B cell (primary cell): Measurements from ENCODE around the gene BCL2L15. TPM values are rescaled to one million over a fixed set of nuclear protein-coding genes. Genes with fewer than 3 reads are reported as not detected.

ENCODE experiments used
- ATAC-seq: fragments of 200-7000 bp; cut with Tn5 transposase; one replicate; pipeline ENCODE4 v1.10.0; 2021; ENCODE audit warnings: low read depth, mild to moderate bottlenecking, moderate number of reproducible peaks, moderate library complexity
- CTCF ChIA-PET: fragments of 350-600 bp; sonication (Branson Sonifier 250); formaldehyde crosslinking; loops from one replicate; lab custom pipeline; 2021; ENCODE audit warnings: antibody characterized with exemption, inconsistent platforms; lab: Charles Lee
- POLR2A ChIA-PET: fragments of 350-600 bp; sonication (Branson Sonifier 250); formaldehyde crosslinking; loops from one replicate; lab custom pipeline; 2021; ENCODE audit warnings: antibody characterized with exemption; lab: Charles Lee
- DNase-seq: peaks from one replicate; pipeline ENCODE4 v3.0.0; 2013
- H2AFZ ChIP-seq: 2 replicates; pipeline ENCODE4 v1.6.1; 2012; ENCODE audit warnings: mild to moderate bottlenecking, low read depth, low read length; ENCODE audit not compliant: insufficient read depth, poor library complexity, severe bottlenecking
- H3K27ac ChIP-seq, 2 donors: 1 replicate in 1 of 2; 2 replicates in 1 of 2; pipeline ENCODE4 v1.5.1; 2012 to 2013; ENCODE audit warnings: low read length in 2 of 2, mild to moderate bottlenecking in 2 of 2, moderate library complexity in 1 of 2
- H3K27me3 ChIP-seq, 4 experiments: fragments of 200-600 bp in 1 of 4; sonication (generic) in 1 of 4; replicated peaks in 1 of 4; 1 replicate in 2 of 4; 2 replicates in 2 of 4; pipeline versions ENCODE4 v1.6.1 to v1.7.0; 2013 to 2016; ENCODE audit warnings: low read length in 3 of 4, mild to moderate bottlenecking in 2 of 4, mixed read lengths in 1 of 4, moderate library complexity in 1 of 4; ENCODE audit not compliant: insufficient read depth in 4 of 4, control insufficient read depth in 3 of 4; ENCODE audit errors: control extremely low read depth in 1 of 4
- H3K36me3 ChIP-seq, 2 experiments: replicated peaks in 1 of 2; 1 replicate in 1 of 2; 2 replicates in 1 of 2; pipeline versions ENCODE4 v1.6.1 to v1.7.1; 2013; ENCODE audit warnings: low read length in 1 of 2; ENCODE audit not compliant: insufficient read depth in 2 of 2, control insufficient read depth in 1 of 2; ENCODE audit errors: control extremely low read depth in 1 of 2, extremely low read depth in 1 of 2
- H3K4me1 ChIP-seq, 2 donors: fragments of 200-600 bp in 1 of 2; sonication (generic) in 1 of 2; 1 replicate in 1 of 2; 2 replicates in 1 of 2; pipeline versions ENCODE4 v1.5.1 to v1.6.1; 2013 to 2017; ENCODE audit warnings: low read length in 2 of 2; ENCODE audit not compliant: control insufficient read depth in 2 of 2, insufficient read depth in 2 of 2
- H3K4me2 ChIP-seq: replicated peaks from 2 replicates; pipeline ENCODE3; 2012; ENCODE audit warnings: mild to moderate bottlenecking, low read depth, low read length; ENCODE audit not compliant: poor library complexity, severe bottlenecking
- H3K4me3 ChIP-seq, 5 experiments: fragments of 200-600 bp in 1 of 5; sonication (generic) in 1 of 5; 1 replicate in 3 of 5; 2 replicates in 2 of 5; pipeline versions ENCODE4 v1.5.1 to v1.7.0; 2011 to 2016; ENCODE audit warnings: low read length in 4 of 5, mild to moderate bottlenecking in 4 of 5, low read depth in 2 of 5, control low read depth in 1 of 5, moderate library complexity in 1 of 5; ENCODE audit not compliant: insufficient read depth in 1 of 5; ENCODE audit errors: control extremely low read depth in 1 of 5, extremely low read depth in 1 of 5
- H3K79me2 ChIP-seq: fragments of 200-600 bp; sonication (generic); one replicate; pipeline ENCODE4 v1.6.0; 2016; ENCODE audit warnings: low read length; ENCODE audit not compliant: control insufficient read depth, insufficient read depth
- H3K9ac ChIP-seq: fragments of 200-600 bp; sonication (generic); 2 replicates; pipeline ENCODE4 v1.6.1; 2017; ENCODE audit warnings: mild to moderate bottlenecking, low read length, moderate library complexity
- H3K9me3 ChIP-seq, 3 donors: one replicate each; pipeline versions ENCODE4 v1.6.1 to v1.7.1; 2013; ENCODE audit warnings: low read length in 2 of 3; ENCODE audit not compliant: control insufficient read depth in 2 of 3, insufficient read depth in 1 of 3; ENCODE audit errors: control extremely low read depth in 1 of 3
- H4K20me1 ChIP-seq: 2 replicates; pipeline ENCODE4 v1.6.0; 2012; ENCODE audit warnings: mild to moderate bottlenecking, low read length; ENCODE audit not compliant: insufficient read depth, control insufficient read depth, poor library complexity, severe bottlenecking
- H3K27ac Mint-ChIP-seq: one replicate; pipeline ENCODE4 v1.8.0; 2021; ENCODE audit warnings: mixed read lengths
- H3K27me3 Mint-ChIP-seq: one replicate; pipeline ENCODE4 v1.8.0; 2021; ENCODE audit warnings: mixed read lengths
- H3K4me1 Mint-ChIP-seq: one replicate; pipeline ENCODE4 v1.8.0; 2021; ENCODE audit warnings: mixed read lengths
- H3K4me3 Mint-ChIP-seq: one replicate; pipeline ENCODE4 v1.8.0; 2021; ENCODE audit warnings: mixed read lengths
- H3K9me3 Mint-ChIP-seq: one replicate; pipeline ENCODE4 v1.8.0; 2022; ENCODE audit warnings: mixed read lengths; ENCODE audit not compliant: insufficient read depth
- CTCF ChIP-seq: fragments of 200-600 bp; IDR thresholded peaks from one replicate; pipeline ENCODE4 v1.8.0; 2022; ENCODE audit warnings: antibody characterized with exemption, mild to moderate bottlenecking
- EZH2 ChIP-seq: IDR thresholded peaks from 2 replicates; pipeline ENCODE4 v1.6.1; 2012; ENCODE audit warnings: borderline replicate concordance, low read depth, mild to moderate bottlenecking, moderate library complexity, low read length; ENCODE audit not compliant: insufficient read depth, poor library complexity, severe bottlenecking
- WGBS: methylation state at CpG from one replicate; pipeline ENCODE4 v1.1.5; 2013; ENCODE audit warnings: missing lambda C conversion rate; ENCODE audit not compliant: insufficient coverage; 5-methylcytosine and 5-hydroxymethylcytosine counted together
- intact Hi-C: fragments of 100-400 bp; cut with micrococcal nuclease; formaldehyde crosslinking; loops from one replicate; pipeline ENCODE4 v1.10.0; 2022
- polyA plus RNA-seq: library from polyadenylated mRNA; depleted of rRNA; stranded (reverse); fragments of >200 nt; gene quantifications from 2 replicates; pipeline ENCODE4 v1.2.3, GENCODE V29; 2012
- total RNA-seq, 2 donors: library from RNA; stranded (reverse); fragments of 120-200 nt in 1 of 2; gene quantifications; 1 replicate in 1 of 2; 2 replicates in 1 of 2; pipeline versions ENCODE4 v1.2.3 to v1.2.4, GENCODE V29; 2013 to 2022

Gene BCL2L15
- total and polyA plus RNA-seq, 2 donors (not counting 1 experiment from before 2014, with no cell fraction given): 0.63 to 1.6 TPM

GRCh38 chr1:113893267-113893666, 5.9 kb upstream of the BCL2L15 start:
- no peaks in the 10 kb centered on the region for H3K27me3 ChIP-seq
- Mint-ChIP-seq H3K4me3 (no peak overlapping the region), H3K4me1 (peaks cover under 1% of the 10 kb centered on the region), H3K9me3 (no peaks in the 10 kb centered on the region), H3K27ac (peak overlapping the region; percentile 26), H3K27me3 (no peaks in the 10 kb centered on the region)
- ATAC-seq (no peak), DNase-seq (no peak)
- no peaks in the 10 kb centered on the region for H3K4me1 ChIP-seq
- POLR2A ChIA-PET: interaction anchor here (0.7 kb wide), 1 partner anchor 26 kb away, joined by 17 read pairs; no protein-coding TSS in a partner anchor
- no peak overlapping the region for H2AFZ ChIP-seq
- TF ChIP-seq EZH2: no peak
- TF ChIP-seq CTCF: no peak
- WGBS: 100% methylated on average over 1 of the region's 3 CpGs
- H3K27ac ChIP-seq: peak overlapping the region in 1 of 2 donors; percentile 38
- no peak overlapping the region for H3K4me3 ChIP-seq
- H3K36me3 ChIP-seq: peaks cover 0 to 34% of the 10 kb centered on the region in 2 experiments
- H3K9ac ChIP-seq: no peak overlapping the region
- H4K20me1 ChIP-seq: no peaks in the 10 kb centered on the region
- no peaks in the 10 kb centered on the region for H3K9me3 ChIP-seq
- intact Hi-C loops: no loop called here
- CTCF ChIA-PET: interaction anchor here (0.7 to 2.0 kb wide), 4 partner anchors 11 to 59 kb away, joined by 3 to 7 read pairs (median 4); partner anchors contain the start of gene AP4B1
- H3K79me2 ChIP-seq: no peaks in the 10 kb centered on the region
- no peak overlapping the region for H3K4me2 ChIP-seq

GRCh38 chr1:113891631-113892220, 4.3 kb upstream of the BCL2L15 start:
- ATAC-seq (no peak), DNase-seq (no peak)
- Histone ChIP-seq H4K20me1 (no peaks in the 10 kb centered on the region), H3K9ac (no peak overlapping the region), H3K4me2 (no peak overlapping the region), H3K79me2 (no peaks in the 10 kb centered on the region), H3K27me3 (no peaks in the 10 kb centered on the region), H3K4me3 (no peak overlapping the region), H3K27ac (no peak overlapping the region), H3K36me3 (peaks cover 0 to 22% of the 10 kb centered on the region in 2 experiments), H3K9me3 (no peaks in the 10 kb centered on the region), H3K4me1 (no peaks in the 10 kb centered on the region), H2AFZ (no peak overlapping the region)
- intact Hi-C loops: no loop called here
- WGBS: 97% methylated on average over 9 of the region's 11 CpGs
- H3K4me3 Mint-ChIP-seq: no peak overlapping the region
- no peaks in the 10 kb centered on the region for H3K27me3 Mint-ChIP-seq
- no peaks in the 10 kb centered on the region for H3K4me1 Mint-ChIP-seq
- H3K27ac Mint-ChIP-seq: no peak overlapping the region
- TF ChIP-seq CTCF (no peak), EZH2 (no peak)
- POLR2A ChIA-PET: no interaction called here
- CTCF ChIA-PET: interaction anchor here (0.7 to 1.5 kb wide), 2 partner anchors 12 to 33 kb away, joined by 3 to 4 read pairs; partner anchors contain the start of gene AP4B1
- no peaks in the 10 kb centered on the region for H3K9me3 Mint-ChIP-seq
